Stimulated activated CD8-positive, alpha-beta memory T cell treated with anti-CD3 and anti-CD28 coated beads, Interleukin-15, amount 100 ng/mL, for 1 hour (primary cell): ENCODE measurements around the gene DENND6B.

ENCODE experiments used
- DNase-seq: peaks from one replicate; pipeline ENCODE4 v3.0.0-alpha.2; 2020; ENCODE audit warnings: low read depth

The DENND6B gene

DNA sequence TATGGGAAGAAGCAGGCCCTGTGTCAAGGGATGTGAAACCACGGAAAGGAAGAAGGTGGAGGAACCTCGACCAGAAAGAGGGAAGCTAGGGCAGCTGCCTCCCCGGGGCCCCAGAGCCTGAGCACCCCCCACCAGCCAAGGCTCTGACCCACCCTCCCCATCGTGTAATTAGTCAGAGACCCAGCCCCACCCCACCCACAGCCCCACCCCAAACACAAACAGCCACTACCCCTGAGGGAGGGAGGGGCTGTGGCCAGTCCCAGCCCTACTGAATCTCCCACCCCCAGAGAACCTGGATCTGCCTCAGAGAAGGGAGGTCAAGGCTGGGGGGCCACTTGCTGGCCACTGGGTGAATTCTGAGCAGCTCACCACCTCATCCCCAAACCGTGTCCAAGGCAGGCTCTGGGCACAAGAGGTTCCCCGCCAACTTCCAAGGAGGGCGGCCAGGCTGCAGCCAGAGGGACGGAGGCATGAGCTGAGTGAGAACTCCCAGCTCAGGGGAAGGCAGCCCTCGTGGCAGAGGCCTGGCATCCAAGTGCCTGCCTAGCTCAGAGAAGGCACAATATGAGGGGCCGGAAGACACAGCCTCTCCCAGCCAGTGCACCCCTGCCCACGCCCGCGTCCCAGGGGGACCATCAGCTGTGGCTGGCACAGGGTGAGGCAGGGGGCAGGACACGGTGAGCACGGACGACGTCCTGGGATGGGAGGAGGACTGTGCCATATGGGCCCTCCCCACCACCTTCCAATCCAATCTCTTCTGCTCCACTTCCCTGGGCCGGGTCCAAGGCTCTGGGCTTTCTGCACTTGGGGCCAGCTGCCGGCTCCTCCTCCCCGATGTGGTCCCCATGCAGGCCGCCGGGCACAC lies 22.1 kb downstream of the DENND6B start:
- no peak for DNase-seq

DNA sequence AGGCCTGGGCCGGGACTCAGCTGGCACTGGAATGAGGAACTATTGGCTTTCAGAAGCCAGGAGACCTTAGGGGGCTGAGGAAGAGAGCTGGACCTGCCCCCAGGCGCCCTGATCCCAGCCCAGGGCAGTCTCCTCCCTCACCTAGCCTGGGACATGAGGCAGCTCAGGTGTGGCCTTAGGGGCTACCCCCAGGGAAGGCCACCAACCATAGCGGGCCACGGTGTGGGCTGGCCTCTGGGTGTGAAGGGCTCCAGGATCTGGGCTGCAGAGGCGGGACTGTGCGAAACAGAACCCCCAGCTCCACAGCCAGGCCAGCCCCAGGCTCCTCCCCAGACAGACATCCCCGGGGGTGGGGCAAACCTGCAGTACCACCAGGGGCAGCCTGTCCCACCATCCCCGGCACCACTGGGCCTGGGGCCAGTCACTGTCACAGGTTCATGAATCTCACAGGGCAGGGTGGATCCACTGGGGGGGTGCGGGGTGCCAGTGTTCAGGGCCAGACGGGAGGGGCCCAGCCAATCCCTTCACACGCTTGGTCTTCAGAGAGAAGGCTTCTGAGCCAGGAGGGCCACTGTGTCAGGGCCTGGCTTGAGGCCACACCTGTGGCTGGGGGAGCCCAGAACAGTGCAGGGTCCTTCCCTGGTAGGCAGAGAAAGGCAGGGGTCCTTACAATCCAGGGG lies 22.8 kb downstream of the DENND6B start:
- DNase-seq = no peak

DNA sequence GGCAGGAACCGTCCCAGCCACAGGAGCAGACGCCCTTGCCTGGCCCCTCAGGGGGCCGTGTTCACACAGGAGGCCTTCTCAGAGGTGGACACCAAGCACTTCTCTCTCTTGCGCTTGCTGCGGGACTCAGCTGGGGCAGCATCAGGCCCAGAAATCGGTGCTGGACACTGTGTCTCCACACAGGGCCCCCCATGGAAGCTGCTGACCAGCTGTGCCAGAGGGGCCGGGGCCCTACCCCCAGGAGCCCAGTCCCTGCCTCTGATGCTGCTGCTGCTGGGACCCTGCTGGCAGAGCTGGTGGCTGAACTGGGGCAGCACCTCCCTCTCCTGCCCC lies 23.3 kb downstream of the DENND6B start:
- DNase-seq = no peak

DNA sequence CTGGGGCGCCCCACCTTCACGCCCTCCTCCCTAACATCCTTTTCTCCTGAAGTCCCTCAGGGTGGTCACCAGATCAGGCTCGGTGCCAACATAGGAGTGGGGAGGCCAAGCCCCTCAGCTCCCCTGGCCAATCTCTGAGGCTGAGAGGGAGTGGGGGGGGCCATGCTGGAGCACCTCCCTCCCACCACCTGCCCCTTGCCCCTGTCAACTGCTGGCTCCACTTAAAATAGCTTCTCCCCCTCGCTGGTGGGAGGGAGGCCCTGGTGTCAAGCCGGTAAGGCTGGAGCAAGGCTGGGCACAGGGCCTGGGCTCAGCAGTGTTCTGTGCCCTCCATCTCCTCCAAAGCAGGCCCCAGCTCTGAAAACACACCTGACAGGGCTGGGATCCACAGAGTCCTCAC lies 24.2 kb downstream of the DENND6B start:
- no peak for DNase-seq

DNA sequence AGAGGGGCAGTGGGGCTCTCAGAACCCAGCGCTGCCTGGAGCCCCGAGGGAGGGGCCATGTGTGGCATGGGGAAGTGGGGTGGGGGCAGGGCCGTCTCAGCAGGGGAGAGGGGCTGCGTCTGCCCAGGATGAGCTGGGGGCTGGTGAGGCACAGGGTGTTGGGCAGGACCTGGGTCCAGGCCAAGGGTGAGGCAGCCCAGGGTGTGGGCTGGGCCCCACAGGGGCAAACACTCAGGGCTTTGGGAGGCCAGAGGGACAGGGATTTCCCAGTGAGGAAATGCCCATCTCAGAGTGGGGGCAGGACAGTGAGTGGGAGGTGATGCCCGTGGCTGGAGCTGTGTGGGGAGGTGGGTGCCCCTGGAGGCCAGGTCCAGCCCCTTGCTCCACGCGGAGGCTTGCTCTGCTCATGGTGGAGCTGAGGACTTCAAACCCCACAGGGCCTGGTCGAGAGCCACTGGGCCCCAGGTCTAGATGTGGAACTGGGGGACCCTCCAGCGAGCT lies 24.7 kb downstream of the DENND6B start:
- no peak for DNase-seq

DNA sequence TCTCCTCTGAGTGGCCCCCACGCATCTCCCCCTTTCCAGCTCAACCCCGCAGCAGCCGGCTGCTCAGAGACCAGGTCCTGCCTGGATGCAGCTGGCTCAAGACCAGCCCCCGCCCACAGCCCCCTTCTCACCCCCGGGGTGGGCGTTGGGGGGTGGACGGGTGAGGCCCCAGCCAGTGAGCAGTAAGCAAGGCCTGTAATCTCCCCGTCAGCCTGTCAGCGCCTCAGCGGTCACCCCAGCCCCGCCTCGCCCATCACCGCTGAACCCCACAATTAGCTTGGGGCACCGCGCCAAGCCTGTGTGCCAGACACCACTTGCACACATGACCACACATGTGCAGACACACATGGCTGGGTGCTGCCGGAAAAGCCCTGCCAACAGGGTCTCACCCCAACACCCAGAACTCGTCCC lies 25.2 kb downstream of the DENND6B start:
- no peak for DNase-seq

DNA sequence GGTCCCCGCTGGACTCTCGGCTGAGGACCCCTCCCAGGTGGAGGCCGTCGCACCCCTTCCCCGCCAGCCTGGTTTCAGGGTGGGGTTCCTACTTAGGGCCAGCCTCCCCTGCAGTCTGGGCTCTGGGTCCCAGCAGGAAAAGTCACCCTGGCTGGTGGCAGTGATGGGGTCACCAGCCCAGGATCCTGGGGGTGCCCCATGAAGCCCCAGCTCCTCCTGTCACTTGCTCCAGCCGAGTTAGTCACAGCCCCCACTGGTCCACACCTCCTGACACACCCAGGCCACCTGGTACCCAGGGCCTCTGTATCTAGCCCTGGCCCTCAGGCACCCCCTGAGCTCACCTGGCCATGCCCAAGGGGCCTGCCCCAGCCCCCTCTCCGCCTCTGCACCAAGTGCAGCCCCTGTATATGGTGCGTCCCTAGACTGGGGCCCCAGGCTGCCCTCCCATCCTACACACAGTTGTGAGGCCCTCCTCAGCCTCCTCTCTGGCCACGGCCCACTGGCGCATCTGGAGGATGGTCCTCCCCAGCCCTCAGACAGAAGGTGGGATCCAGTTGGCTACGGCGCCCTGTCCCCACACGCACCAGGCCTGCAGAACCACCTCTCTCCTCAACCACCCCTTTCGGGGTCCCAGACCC lies 26.1 kb downstream of the DENND6B start:
- no peak for DNase-seq

DNA sequence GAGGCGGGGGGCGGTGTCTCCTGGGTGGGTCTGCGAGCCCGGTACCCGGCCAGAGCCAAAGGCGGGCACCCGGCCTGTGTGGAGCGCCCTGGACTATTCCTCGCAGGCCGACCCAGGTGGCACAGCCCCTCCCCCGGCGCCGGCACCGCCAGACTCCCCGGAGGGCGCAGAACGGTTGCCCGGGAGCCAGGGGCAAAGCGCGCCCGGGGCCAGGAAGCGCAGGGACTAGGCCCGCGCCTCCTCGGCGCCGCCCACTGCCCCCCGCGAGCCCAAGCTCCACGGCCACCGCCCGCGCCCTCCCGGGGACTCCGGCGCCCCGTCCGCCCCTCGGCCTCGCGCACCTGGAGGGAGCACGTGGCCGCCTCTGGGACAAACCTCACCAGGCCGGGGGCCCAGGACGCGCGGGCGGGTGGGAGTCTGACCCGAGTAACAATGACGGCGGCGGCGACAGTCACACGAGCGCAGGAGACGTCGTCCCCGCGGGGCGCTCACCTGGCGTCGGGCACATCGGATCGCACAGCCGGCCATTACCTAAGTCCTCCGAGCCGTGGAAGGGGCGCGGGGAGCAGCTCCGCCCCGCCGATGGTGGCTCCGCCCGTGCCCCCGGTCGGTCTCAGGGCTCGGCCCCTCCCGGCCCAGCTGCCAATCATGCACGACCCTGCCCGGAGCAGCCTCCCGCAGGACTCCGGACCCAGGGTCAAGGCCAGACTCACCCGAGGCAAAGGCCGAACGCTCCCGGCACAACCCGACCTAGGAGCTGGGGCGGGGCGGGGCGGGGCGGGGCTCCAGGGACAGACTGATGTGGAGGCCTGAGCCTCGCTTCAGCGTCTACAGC lies 26.8 kb downstream of the DENND6B start:
- no peak for DNase-seq

DNA sequence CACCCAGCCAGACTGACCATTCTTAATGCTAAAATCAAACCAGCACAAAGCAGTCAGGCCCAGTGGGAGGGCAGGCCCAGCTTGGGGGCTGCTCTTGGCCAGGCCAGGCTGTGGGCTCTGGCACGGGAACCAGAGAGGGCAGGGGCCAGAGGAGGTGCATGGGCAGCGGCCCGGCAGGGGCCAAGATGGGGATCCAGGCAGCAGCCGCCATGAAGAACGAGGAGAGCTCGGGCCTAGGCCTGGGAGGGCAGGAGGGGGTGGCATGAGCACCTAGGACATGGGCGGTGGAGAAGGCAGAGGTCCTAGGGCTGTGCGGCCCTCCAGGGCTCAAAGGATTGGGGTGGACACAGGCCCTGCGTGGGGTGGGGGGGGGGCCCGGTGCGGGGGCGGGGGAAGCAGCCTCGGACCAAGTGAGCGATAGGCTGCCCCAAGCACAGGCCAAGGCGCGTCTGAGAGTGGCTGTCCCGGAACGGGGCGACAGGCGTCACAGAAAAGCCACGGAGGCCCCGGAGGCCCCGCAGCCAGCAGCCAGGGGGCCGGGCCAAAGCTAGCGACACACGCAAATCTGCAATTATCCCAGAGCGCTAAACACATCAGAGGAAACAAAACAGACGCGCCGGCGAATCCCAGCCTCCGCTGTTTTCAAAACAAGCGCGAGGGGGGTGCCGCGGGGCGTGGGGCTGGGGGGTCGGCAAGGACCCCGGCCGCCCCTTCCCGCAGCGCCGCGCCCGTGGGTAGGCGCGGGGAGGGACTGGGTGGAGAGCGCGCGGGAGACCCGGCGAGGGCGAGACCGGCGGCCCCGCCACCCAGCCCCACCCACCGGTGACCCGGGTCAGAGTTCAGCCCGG lies 27.7 kb downstream of the DENND6B start:
- no peak for DNase-seq

DNA sequence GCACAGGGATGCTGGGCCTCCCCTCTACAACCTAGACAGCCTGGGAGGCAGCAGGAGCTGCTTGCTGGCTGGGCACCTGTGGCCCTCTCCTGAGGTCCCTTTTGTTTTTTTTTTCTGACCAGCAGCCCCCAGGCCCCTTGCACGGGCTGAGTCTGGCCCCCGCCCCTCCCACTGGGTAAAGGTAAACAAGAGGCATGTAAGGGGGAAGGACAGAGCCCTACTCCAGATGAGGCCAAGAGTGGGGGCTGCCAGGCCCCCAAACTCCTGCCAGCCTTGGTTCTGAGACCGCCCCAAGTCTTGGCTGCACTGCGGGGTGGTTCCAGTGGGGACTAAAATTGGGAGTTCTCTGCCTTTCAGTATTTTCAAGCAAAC lies 28.6 kb downstream of the DENND6B start:
- DNase-seq = no peak

DNA sequence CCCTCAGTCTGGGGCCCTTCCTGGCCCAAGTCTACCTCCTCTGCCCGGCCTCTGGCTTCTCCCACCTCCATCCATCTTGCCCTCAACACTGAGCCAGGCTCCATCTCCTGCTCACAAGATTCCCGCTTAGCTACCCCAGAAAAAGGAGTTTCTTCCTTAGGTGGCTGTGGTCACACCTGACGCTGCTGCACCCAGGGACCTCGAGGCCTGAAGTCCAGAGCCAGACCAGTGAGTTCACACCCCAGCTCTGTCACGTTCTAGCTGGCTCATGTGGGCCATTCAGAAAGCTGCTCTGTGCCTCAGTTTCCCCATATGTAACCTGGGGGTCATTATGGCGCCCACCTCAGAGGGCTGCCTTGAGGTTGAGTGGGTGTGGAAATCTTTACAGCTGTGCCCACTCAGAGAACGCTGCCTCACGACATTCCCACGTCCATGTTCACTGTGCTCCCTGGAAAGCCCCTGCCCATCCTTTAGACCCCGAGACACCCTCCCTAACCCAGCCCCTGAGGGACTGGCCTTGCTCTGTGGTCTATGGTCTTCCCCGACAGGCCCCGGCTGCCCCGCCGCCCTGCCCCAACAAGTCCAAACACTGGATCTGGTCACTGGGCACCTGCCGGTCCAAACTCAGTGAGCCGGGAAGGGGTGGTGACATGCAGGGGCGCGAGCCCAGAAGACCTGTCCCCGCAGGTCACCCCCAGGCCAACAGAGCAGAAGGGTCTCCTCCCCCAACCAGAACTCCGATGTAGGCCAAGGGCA lies 29.1 kb downstream of the DENND6B start:
- DNase-seq = no peak

DNA sequence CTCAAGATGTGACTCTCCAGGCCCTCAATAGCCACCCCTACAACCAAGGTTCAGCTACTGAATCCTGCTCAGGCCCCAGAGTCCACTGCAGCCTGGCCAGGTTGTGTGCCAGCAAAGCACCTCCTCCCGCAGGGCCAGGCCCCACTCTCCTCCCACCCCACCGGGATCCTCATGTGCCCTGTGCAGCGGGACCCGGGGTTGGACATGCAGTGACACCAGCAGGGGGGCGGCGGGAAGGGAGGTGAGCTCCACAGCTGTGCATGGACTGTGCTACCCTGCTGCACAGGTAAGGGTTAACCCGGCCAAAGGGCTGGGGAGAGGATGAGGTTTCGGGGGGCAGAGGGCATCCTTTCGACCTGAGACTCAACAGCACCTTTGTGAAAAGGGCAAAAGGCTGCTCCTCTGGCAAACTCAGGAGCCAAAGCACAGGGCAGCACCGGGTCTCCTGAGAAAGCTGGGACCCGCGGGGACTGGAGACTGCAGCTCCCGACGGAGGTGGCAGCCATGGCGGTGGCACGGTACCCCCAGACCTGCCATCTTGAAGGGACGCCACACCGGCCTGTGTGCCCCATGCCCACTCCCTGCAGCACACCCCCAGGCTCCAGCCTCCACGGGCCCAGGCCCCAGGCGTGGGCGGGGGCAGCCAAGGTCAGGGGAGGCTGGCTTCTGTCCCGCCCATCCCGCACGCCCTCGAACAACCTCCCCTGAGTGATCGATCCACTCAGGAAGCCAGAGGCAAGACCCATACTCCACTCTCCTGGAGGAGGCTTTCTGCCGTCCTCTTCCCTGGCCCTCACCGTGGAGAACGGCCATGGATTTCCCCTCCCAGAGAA lies 29.9 kb downstream of the DENND6B start:
- no peak for DNase-seq

DNA sequence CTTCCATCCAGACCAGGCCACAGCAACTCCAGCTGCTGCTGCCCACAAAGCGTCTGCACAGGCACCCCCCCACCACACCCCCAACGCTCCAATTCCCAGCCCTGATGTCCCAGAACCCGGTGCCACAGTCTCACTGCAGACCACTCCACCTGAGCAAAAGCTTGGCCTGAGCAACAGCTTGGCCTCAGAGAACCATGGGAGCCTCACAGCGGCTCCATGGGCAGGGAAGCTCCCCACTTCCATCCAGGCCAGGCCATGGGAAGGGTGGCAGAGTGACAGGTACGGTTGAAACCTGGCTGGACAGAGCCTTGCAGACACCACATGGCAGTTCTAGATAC lies 32.5 kb downstream of the DENND6B start:
- DNase-seq = no peak

DNA sequence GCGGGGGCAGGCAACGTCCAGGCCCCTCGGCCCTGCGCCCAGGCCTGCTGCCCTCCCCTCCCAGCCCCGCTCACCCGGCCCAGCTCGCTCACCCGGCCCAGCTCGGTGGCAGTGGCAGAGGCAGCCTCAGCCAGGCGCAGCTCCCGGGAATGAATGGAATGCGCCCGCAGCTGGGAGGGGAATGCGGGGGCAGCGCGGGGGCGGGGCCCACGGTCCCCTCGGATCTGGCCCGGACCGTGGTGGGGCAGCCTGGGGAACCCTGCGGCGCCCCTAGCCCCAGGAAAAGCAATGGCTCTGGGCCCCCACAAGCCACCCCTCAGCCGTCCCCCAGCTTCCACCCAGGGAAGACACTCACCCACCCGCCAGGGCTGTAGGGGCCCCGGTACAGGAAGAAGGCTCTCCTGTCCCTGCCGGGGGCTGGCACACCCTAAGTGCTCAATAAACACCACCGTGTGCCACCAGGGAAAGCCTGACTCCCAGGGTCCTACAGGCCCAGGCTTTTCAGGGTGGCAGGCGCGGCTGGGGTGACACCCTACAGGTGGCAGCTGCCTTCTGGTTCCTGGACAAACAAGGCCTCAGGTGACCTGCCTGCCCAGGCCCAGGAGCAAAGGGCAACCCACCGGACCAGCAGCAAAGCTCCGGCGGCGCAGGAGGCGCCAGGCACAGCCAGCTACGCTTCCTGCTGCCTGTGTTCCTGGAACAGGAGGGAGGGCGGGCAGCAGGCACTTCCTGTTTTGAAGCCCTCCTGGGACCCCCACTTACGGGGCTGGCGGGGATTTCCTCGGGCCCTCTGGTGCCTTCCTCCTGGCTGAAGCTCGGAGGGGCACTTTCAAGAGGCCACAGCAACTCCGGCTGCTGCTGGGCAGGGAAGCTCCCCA lies 33.1 kb downstream of the DENND6B start:
- no peak for DNase-seq

DNA sequence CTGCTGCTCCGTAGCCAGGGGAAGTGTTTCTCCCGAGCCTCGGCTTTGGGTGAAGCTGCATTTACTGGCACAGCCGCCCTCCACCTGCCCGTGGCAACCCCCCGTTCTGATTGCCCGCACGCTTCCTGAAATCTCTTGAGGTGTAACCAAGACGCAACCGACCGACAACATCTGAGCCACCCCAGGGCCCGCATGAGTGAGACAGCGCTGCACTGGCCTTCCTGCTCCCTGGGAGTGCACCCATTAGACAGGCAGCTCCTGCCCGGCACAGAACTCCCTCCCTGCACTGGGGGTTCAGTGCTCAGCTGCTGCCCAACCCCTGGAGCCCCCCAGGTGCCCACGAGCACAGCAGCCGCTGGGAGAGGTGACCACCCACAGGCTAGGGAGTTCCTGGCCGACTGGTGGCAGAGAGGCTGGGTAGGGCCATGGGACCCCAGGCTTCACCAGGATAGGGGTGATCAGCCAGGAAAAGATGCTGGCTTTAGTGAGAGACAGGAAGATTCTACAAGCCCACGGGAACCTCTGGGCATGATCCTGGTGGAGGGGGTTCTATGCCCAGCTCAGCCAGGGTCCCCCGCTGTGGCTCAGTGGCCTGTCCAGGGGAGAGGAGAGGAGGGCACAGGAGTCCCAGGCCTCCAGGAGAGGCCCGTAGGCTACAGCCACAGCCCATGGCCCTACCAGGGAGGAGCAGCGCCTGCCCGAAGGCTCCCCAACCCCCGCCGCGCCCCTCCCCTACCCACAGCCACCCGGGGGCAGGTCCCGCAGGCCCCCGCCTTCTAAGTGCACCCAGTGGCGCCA lies 34.0 kb downstream of the DENND6B start:
- no peak for DNase-seq

DNA sequence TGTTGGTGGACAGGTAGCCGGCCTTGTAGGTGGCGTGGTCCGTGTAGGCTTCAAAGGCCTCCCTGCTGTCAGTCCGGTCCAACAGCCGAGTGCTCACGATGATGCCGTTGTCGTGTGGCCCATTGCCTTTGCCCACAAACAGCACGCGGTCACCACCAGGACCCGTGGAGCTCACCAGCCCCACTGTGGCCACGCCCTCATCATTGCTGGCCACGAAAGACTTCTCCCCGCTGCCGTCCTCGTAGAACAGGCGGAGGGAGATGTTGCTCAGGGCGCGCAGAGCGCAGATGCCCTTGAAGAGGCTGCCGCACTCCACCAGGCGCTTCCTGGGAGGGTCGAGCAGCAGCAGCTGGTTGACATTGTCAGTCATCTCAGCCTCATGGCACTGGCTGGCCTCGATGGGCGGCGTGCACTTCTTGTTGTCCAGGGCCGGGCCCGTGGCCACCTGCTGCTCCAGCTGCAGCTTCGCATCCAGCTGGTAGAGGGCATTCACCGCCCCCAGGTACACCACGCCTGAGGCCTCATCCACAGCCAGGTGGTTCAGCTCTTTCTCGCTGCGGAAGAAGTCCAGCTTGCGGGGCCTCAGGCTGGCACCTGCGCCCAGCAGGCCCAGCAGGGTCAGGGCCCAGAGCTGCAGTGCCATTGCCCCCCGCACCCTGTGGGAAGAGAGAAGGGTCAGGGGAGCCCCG lies 36.7 kb downstream of the DENND6B start:
- DNase-seq = no peak
